GM19372 (cell line): ENCODE data around the gene CCHCR1.
"Not testable (repeated sequence)": the region's sequence is repeated elsewhere in the genome, so short reads cannot be mapped to it uniquely, and the experiment has no call there.

Experiments
- ATAC-seq: cut with Tn5 transposase; IDR thresholded peaks from one replicate; pipeline ENCODE4 v1.9.1; 2021; ENCODE audit warnings: mild to moderate bottlenecking, low read depth, moderate library complexity; ENCODE audit not compliant: unreplicated experiment

CCHCR1 gene

GRCh38 chr6:31185695-31186051 is 28.1 kb upstream of the CCHCR1 start:
- ATAC-seq: not testable (repeated sequence)

GRCh38 chr6:31183859-31184258 is 26.3 kb upstream of the CCHCR1 start:
- ATAC-seq: not testable (repeated sequence)

GRCh38 chr6:31183287-31183686 is 25.7 kb upstream of the CCHCR1 start:
- not testable (repeated sequence) for ATAC-seq

GRCh38 chr6:31180500-31180899 is 22.9 kb upstream of the CCHCR1 start:
- ATAC-seq: no peak

- ATAC-seq: no peak
Observed at GRCh38 chr6:31179896-31180295, 22.3 kb upstream of the CCHCR1 start.

GRCh38 chr6:31179042-31179386 is 21.4 kb upstream of the CCHCR1 start:
- ATAC-seq: no peak

GRCh38 chr6:31178143-31179041 is 20.8 kb upstream of the CCHCR1 start:
- no peak for ATAC-seq

GRCh38 chr6:31175971-31176370 is 18.4 kb upstream of the CCHCR1 start:
- ATAC-seq: no peak

GRCh38 chr6:31174378-31174777 is 16.8 kb upstream of the CCHCR1 start:
- ATAC-seq: no peak

GRCh38 chr6:31173406-31173805 is 15.8 kb upstream of the CCHCR1 start:
- ATAC-seq: no peak

GRCh38 chr6:31172973-31173384 is 15.4 kb upstream of the CCHCR1 start:
- no peak for ATAC-seq

- no peak for ATAC-seq
Observed at GRCh38 chr6:31171931-31172905, 14.6 kb upstream of the CCHCR1 start.

GRCh38 chr6:31170987-31171671 is 13.5 kb upstream of the CCHCR1 start:
- no peak for ATAC-seq

GRCh38 chr6:31170600-31170881 is 12.9 kb upstream of the CCHCR1 start, which contains the start of gene POU5F1:
Gene POU5F1 (minus strand): TSS chr6:31170682. CDS start chr6:31170620, 62 bp downstream.
- no peak for ATAC-seq

GRCh38 chr6:31169858-31170599 is 12.4 kb upstream of the CCHCR1 start:
- not testable (repeated sequence) for ATAC-seq

GRCh38 chr6:31169123-31169857 is 11.7 kb upstream of the CCHCR1 start:
- ATAC-seq: no peak

GRCh38 chr6:31168606-31169005 is 11.0 kb upstream of the CCHCR1 start:
- no peak for ATAC-seq

- ATAC-seq: no peak
Observed at GRCh38 chr6:31165986-31166385, 8.4 kb upstream of the CCHCR1 start.

GRCh38 chr6:31165064-31165832 is 7.6 kb upstream of the CCHCR1 start:
- ATAC-seq: peak; percentile 68
